ENCODE results near the gene LHX1. TPM values are rescaled to one million over a fixed set of nuclear protein-coding genes. Genes with fewer than 3 reads are reported as not detected.

Gene LHX1
- total and polyA plus RNA-seq, 2 of the 8 experiments (the other 6 are each of a cell fraction or from before 2014, with no cell fraction given): 0.26 to 0.93 TPM

GRCh38 chr17:36992701-36993100 lies 55.4 kb downstream of the LHX1 start:
- Histone ChIP-seq H2AK5ac (ENCODE audit: low read depth, low read length) (no peak overlapping the region), H3K56ac (replicated peaks; ENCODE audit: insufficient read length, low read depth, low read length) (no peak overlapping the region), H2BK5ac (ENCODE audit: low read depth, low read length) (no peak overlapping the region), H4K20me1 (replicated peaks in 1 of 2; ENCODE audit: control insufficient read depth in 1 of 2, insufficient read depth in 2 of 2, low read length in 2 of 2) (no peaks in the 10 kb centered on the region), H3K27ac (ENCODE audit: low read depth, low read length) (no peak overlapping the region), H3K4me3 (ENCODE audit: extremely low read depth in 1 of 4, insufficient read depth in 2 of 4, low read depth in 3 of 4, low read length in 4 of 4) (no peak overlapping the region), H2BK12ac (ENCODE audit: low read depth, low read length) (no peak overlapping the region), H2BK20ac (ENCODE audit: low read length) (no peak overlapping the region), H3K4ac (replicated peaks; ENCODE audit: insufficient read length, low read depth, low read length) (no peak overlapping the region), H3K4me1 (replicated peaks in 1 of 4; ENCODE audit: control insufficient read depth in 3 of 4, insufficient read depth in 4 of 4, low read length in 3 of 4) (no peaks in the 10 kb centered on the region), H3K23ac (ENCODE audit: insufficient read length) (no peak overlapping the region), H2BK120ac (replicated peaks; ENCODE audit: low read depth, low read length) (no peak overlapping the region), H3K23me2 (ENCODE audit: low read depth, low read length) (no peaks in the 10 kb centered on the region), H3K9ac (replicated peaks in 1 of 4; ENCODE audit: extremely low read depth in 1 of 4, low read depth in 3 of 4, low read length in 3 of 4) (no peak overlapping the region; a peak in 1 of 7 replicates), H3K27me3 (replicated peaks in 1 of 4; ENCODE audit: control insufficient read depth in 3 of 4, extremely low read depth in 1 of 4, insufficient read depth in 3 of 4, low read length in 3 of 4) (no peaks in the 10 kb centered on the region), H4K8ac (ENCODE audit: extremely low read depth, insufficient read depth, low read length) (no peak overlapping the region), H4K91ac (replicated peaks; ENCODE audit: insufficient read length, low read length) (no peak overlapping the region), H3K36me3 (ENCODE audit: control insufficient read depth in 2 of 4, insufficient read depth in 4 of 4, low read length in 3 of 4) (peaks cover 6 to 48% (median 33%) of the 10 kb centered on the region in 4 experiments; a peak in 7 of 8 replicates), H3K4me2 (ENCODE audit: insufficient read depth in 1 of 2, low read depth in 2 of 2, low read length in 2 of 2) (no peak overlapping the region), H2BK15ac (ENCODE audit: low read length) (no peak overlapping the region), H3K79me1 (ENCODE audit: low read depth, low read length) (no peaks in the 10 kb centered on the region), H3K79me2 (ENCODE audit: control insufficient read depth in 1 of 2, insufficient read depth in 2 of 2, low read length in 2 of 2) (no peaks in the 10 kb centered on the region), H2AFZ (ENCODE audit: low read length) (no peak overlapping the region), H3K18ac (ENCODE audit: extremely low read depth, low read length) (no peak overlapping the region), H3K14ac (ENCODE audit: insufficient read length) (no peak overlapping the region), H4K5ac (ENCODE audit: insufficient read length, low read depth, low read length) (no peak overlapping the region), H3K9me3 (ENCODE audit: insufficient read depth in 2 of 2, low read depth in 1 of 2, low read length in 1 of 2) (no peaks in the 10 kb centered on the region; a peak in 1 of 4 replicates)
- ChIA-PET POLR2A (ENCODE audit: partially characterized antibody) (no interaction called here), CTCF (ENCODE audit: partially characterized antibody) (interaction anchor here (0.6 to 2.1 kb wide), 2 partner anchors 55 to 406 kb away, joined by 6 to 7 read pairs; no protein-coding TSS in a partner anchor)
- 97% methylated on average over 2 of the region's 2 CpGs; no CpG with 5 or more reads in 1 of the 2 experiments for WGBS, 2 experiments (ENCODE audit: extremely low coverage in 1 of 2, insufficient coverage in 1 of 2, insufficient read length in 1 of 2, insufficient replicate concordance in 2 of 2, low coverage in 1 of 2, low lambda C conversion rate in 2 of 2, missing lambda C conversion rate in 1 of 2)
- DNase-seq (ENCODE audit: low read depth in 1 of 2, low spot score in 2 of 2) (no peak), FAIRE-seq (no peak)
- no peak for TF ChIP-seq JUN (IDR thresholded peaks at IDR 0.05; ENCODE audit: low read depth, low read length)
- no peak for TF ChIP-seq SP2 (IDR thresholded peaks at IDR 0.05; ENCODE audit: low read length)
- TF ChIP-seq PHF8 (conservative IDR thresholded peaks at IDR 0.05; ENCODE audit: low read depth, low read length): no peak
- TF ChIP-seq SAP30 (IDR thresholded peaks at IDR 0.05; ENCODE audit: insufficient read depth, insufficient replicate concordance, low read length): no peak
- no peak for TF ChIP-seq ATF2 (IDR thresholded peaks at IDR 0.05; ENCODE audit: low read length)
- no peak for TF ChIP-seq USF2 (IDR thresholded peaks at IDR 0.05; ENCODE audit: low read length)
- TF ChIP-seq CBX8 (IDR thresholded peaks at IDR 0.05; ENCODE audit: borderline replicate concordance, low read depth, low read length): no peak
- TF ChIP-seq KDM5A (IDR thresholded peaks at IDR 0.05; ENCODE audit: low read length): no peak
- no peak for TF ChIP-seq RAD21 (IDR thresholded peaks at IDR 0.05 in 1 of 2, conservative IDR thresholded peaks at IDR 0.05 in 1 of 2; ENCODE audit: low read depth in 2 of 2, low read length in 2 of 2)
- no peak for TF ChIP-seq EP300 (IDR thresholded peaks at IDR 0.05; ENCODE audit: borderline replicate concordance in 1 of 2, low read depth in 2 of 2, low read length in 2 of 2)

Data from H1 (cell line).